Right lobe of liver (tissue), 6 donors: Measurements from ENCODE around the gene LIG3. TPM values are rescaled to one million over a fixed set of nuclear protein-coding genes. Genes with fewer than 3 reads are reported as not detected.
A peak's percentile ranks its signal among the peaks of the same experiment; 100 is the strongest.
"Not testable (repeated sequence)": the region's sequence is repeated elsewhere in the genome, so short reads cannot be mapped to it uniquely, and the experiment has no call there.

Experiments used
- ATAC-seq, 4 donors: fragments of 200-7000 bp; cut with Tn5 transposase; one replicate each; pipeline ENCODE4 v1.9.1; 2020; ENCODE audit warnings: mild to moderate bottlenecking in 4 of 4, moderate library complexity in 4 of 4
- DNase-seq, 3 donors: peaks; one replicate each; pipeline ENCODE4 v3.0.0-alpha.2; 2020
- H3K27ac ChIP-seq, 3 donors: fragments of 200-600 bp; one replicate each; pipeline ENCODE4 v1.8.0; 2022
- H3K27me3 ChIP-seq, 2 donors: fragments of 200-600 bp; one replicate each; pipeline ENCODE4 v1.8.0; 2022
- H3K36me3 ChIP-seq, 4 donors: fragments of 200-600 bp; sonication (generic) in 1 of 4; one replicate each; pipeline versions ENCODE4 v1.5.1 to v1.8.0; 2017 to 2022; ENCODE audit warnings: control low read depth in 1 of 4
- H3K4me1 ChIP-seq, 4 donors: fragments of 200-600 bp; sonication (generic) in 1 of 4; one replicate each; pipeline versions ENCODE4 v1.5.1 to v1.8.0; 2017 to 2022; ENCODE audit warnings: control low read depth in 1 of 4
- H3K4me3 ChIP-seq, 3 donors: fragments of 200-600 bp; one replicate each; pipeline ENCODE4 v1.8.0; 2022
- H3K9me3 ChIP-seq, 4 donors: fragments of 200-600 bp; sonication (generic) in 1 of 4; one replicate each; pipeline versions ENCODE4 v1.5.1 to v1.8.0; 2017 to 2022; ENCODE audit warnings: control low read depth in 1 of 4
- CTCF ChIP-seq, 4 donors: fragments of 200-600 bp in 3 of 4; fragments of 450-650 bp in 1 of 4; IDR thresholded peaks; one replicate each; pipeline versions ENCODE4 v1.5.1 to v1.8.0; 2016 to 2022; ENCODE audit warnings: antibody characterized with exemption in 4 of 4, mild to moderate bottlenecking in 2 of 4
- POLR2A ChIP-seq: fragments of 450-650 bp; IDR thresholded peaks from one replicate; pipeline ENCODE4 v1.6.1; 2017; ENCODE audit warnings: antibody characterized with exemption, mild to moderate bottlenecking
- WGBS: methylation state at CpG from one replicate; pipeline ENCODE4 v1.1.6; 2018; ENCODE audit warnings: low coverage, low lambda C conversion rate; ENCODE audit not compliant: insufficient coverage; ENCODE audit errors: missing lambda C conversion rate; 5-methylcytosine and 5-hydroxymethylcytosine counted together
- intact Hi-C, 2 donors: fragments of 100-400 bp; cut with DNase I; formaldehyde crosslinking; loops; one replicate each; pipeline versions ENCODE4 v1.11.2 to v1.14.1; 2022
- long read RNA-seq: library from polyadenylated mRNA; unstranded; transcript quantifications from one replicate; pipeline ENCODE4 v2.0.0, GENCODE V29; 2019
- total RNA-seq, 6 experiments: library from RNA; depleted of rRNA in 2 of 6; stranded (reverse); fragments of >200 nt in 2 of 6; fragmentation: NEBNext Ultra II Directional in 3 of 6; extraction: Animal tissue kit (Norgen Biotek cat#: 25700) in 3 of 6; gene quantifications; one replicate each; pipeline versions ENCODE4 v1.1.0 to v1.2.4, GENCODE V29; 2016 to 2023
- donor health status: DM: no; HTN: yes; CAD: no.
- donor health status: DM: no; HTN: no; CAD: no.
- donor health status: DM: no; HTN: no; CAD: no.
- donor health status: DM: no; HTN: yes; CAD: no.
- donor health status: DM: no; HTN: yes; CAD: no.

Gene LIG3
- 10 to 100 TPM; 10.6 to 17.0 (median 12.2) TPM for total RNA-seq
- long read RNA-seq, partial matches to known transcripts = 2 of 6 reads
- long read RNA-seq, other reads (novel, unspliced or antisense) = 4 of 6 reads

DNA sequence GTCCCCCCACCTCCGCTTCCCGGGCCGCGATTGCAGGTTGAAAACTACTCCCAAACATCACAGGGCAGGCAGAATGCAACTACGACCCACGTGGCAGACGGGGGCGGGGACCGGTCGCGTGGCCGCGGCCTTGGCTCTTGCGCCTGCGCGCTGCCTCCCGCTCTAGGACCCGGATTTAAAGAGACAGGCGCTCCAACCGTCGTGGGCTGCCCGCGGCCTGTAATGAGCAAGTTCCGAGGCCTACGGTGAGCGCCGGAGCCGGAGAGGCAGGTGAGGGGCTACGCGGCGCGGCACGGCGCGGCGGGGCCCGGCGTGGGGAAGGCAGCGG, at the start of gene LIG3:
TSS of gene LIG3 (plus strand) at position 160 of the 328 bp plus-strand sequence. CDS start 2,494 bp downstream, outside the sequence.
- intact Hi-C loops = no loop called here

DNA sequence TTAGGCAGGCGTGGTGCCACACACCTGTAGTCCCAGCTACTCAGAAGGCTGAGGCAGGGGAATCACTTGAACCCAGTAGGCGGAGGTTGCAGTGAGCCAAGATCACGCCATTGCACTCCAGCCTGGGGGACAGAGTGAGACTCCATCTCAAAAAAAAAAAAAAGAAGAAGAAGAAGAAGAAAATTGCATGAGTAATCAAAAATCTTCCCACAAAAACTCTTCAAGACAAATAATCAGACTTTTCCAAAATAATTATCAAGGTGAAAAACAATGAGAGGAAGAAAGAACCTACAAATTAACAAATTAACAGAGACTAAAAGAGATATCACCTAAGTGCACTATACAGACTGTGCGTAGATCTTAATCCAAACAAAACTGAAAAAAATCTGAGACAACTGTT, 29.5 kb upstream of the LIG3 start:
- ATAC-seq, DNase-seq, H3K9me3 ChIP-seq, H3K4me1 ChIP-seq, H3K27ac ChIP-seq, H3K27me3 ChIP-seq, H3K4me3 ChIP-seq, intact Hi-C loops, H3K36me3 ChIP-seq: not testable (repeated sequence)
- WGBS = 96% methylated on average over 4 of the region's 4 CpGs

More for the DNA sequence above, at the start of gene LIG3:
- DNase-seq = peak; percentile 95
- no peaks in the 10 kb centered on the region for H3K36me3 ChIP-seq
- peak within 1 kb of the TSS; percentile 96 to 97 (median 96) for H3K27ac ChIP-seq
- H3K4me3 ChIP-seq = peak within 1 kb of the TSS; percentile 93 to 99 (median 96)
- no peaks in the 10 kb centered on the region for H3K9me3 ChIP-seq
- WGBS = 0% methylated on average over 9 of the region's 39 CpGs
- H3K4me1 ChIP-seq = peaks cover 0 to 15% (median 0%) of the 10 kb centered on the region in 4 donors
- peak; percentile 83 for TF ChIP-seq POLR2A
- TF ChIP-seq CTCF (IDR thresholded peaks at IDR 0.05) = no peak
- peak; percentile 90 to 92 (median 92) for ATAC-seq
- no peaks in the 10 kb centered on the region for H3K27me3 ChIP-seq

DNA sequence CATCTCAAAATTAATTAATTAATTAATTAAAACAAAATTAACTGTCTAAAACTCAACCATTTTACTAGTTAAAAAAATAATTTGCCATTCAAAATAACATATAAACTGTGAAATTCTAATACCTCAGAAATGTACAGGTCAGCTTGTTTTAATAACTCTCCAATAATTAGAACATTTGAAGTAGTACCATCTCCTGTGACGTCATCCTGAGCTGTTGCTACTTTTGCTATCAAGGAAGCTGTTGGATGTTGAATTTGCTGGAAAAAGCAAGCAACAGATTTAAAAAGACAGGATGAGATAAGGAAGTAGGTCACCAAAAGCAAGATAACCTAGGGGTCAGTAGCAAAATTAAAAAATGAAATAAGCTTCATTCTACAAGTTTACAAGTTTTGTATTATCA, 21.9 kb upstream of the LIG3 start:
- Histone ChIP-seq H3K36me3 (no peaks in the 10 kb centered on the region), H3K4me1 (peaks cover 0 to 16% (median 3%) of the 10 kb centered on the region in 4 donors), H3K4me3 (no peak overlapping the region), H3K9me3 (no peaks in the 10 kb centered on the region), H3K27me3 (no peaks in the 10 kb centered on the region), H3K27ac (no peak overlapping the region)
- no peak for DNase-seq
- 60% methylated on average over 1 of the region's 1 CpG for WGBS
- no peak for ATAC-seq
- intact Hi-C loops = no loop called here
- no peak for TF ChIP-seq CTCF (IDR thresholded peaks at IDR 0.05)
- TF ChIP-seq POLR2A = no peak

- intact Hi-C loops = no loop called here
- peak; percentile 92 to 99 (median 97) for ATAC-seq
- peaks cover 0 to 15% (median 8%) of the 10 kb centered on the region in 4 donors for H3K36me3 ChIP-seq
- no peaks in the 10 kb centered on the region for H3K27me3 ChIP-seq
- DNase-seq = peak; percentile 88 to 94 (median 92)
- H3K4me3 ChIP-seq = peak within 1 kb of the TSS; percentile 65 to 82 (median 71)
- TF ChIP-seq CTCF (IDR thresholded peaks at IDR 0.05) (no peak), POLR2A (peak; percentile 61)
- peak within 1 kb of the TSS; percentile 87 to 88 (median 88) for H3K27ac ChIP-seq
- WGBS = under 1% methylated on average over 49 of the region's 65 CpGs
- peaks cover 0 to 16% (median 3%) of the 10 kb centered on the region in 4 donors for H3K4me1 ChIP-seq
- H3K9me3 ChIP-seq = no peaks in the 10 kb centered on the region
Observed at GRCh38 chr17:34961093-34961911, 19.0 kb upstream of the LIG3 start, which contains the start of the genes CCT6B and ZNF830. Gene CCT6B (minus strand): TSS chr17:34961460. CDS start chr17:34961393, 67 bp downstream. Gene ZNF830 (plus strand): TSS chr17:34961540. CDS start chr17:34961567, 27 bp downstream.

- ATAC-seq = no peak
- no peaks in the 10 kb centered on the region for H3K9me3 ChIP-seq
- 57% methylated on average over 2 of the region's 2 CpGs for WGBS
- H3K4me3 ChIP-seq = no peak overlapping the region
- TF ChIP-seq POLR2A (no peak), CTCF (IDR thresholded peaks at IDR 0.05) (no peak)
- no peak overlapping the region for H3K27ac ChIP-seq
- intact Hi-C loops = no loop called here
- no peaks in the 10 kb centered on the region for H3K36me3 ChIP-seq
- no peaks in the 10 kb centered on the region for H3K27me3 ChIP-seq
- DNase-seq = no peak
- no peaks in the 10 kb centered on the region for H3K4me1 ChIP-seq
Observed at GRCh38 chr17:34974179-34974578, 6.1 kb upstream of the LIG3 start.
